MCF 10A (cell line): ENCODE results near the gene GTF3C4. TPM values are rescaled to one million over a fixed set of nuclear protein-coding genes. Genes with fewer than 3 reads are reported as not detected.

Source experiments
- BruUV-seq: library from RNA; stranded (reverse); fragments of 400-500 nt; replicated peaks from 2 replicates; lab custom pipeline; 2021; lab: Mats Ljungman, UMichigan
- CTCF ChIA-PET: fragments of 300-600 bp; sonication (Branson Sonifier 250); formaldehyde crosslinking; extraction: SDS; loops from one replicate; lab custom pipeline; 2021; ENCODE audit warnings: antibody characterized with exemption, inconsistent platforms; lab: Yijun Ruan, JAX
- POLR2A ChIA-PET: fragments of 300-600, 350-650 bp; sonication (Branson Sonifier 250); formaldehyde crosslinking; extraction: SDS; loops from one replicate; lab custom pipeline; 2020; ENCODE audit warnings: antibody characterized with exemption, inconsistent platforms; lab: Yijun Ruan, JAX
- DNase-seq: peaks from one replicate; pipeline ENCODE4 v3.0.0-alpha.2; 2018; ENCODE audit not compliant: unreplicated experiment
- H3K27ac Mint-ChIP-seq: one replicate; pipeline ENCODE4 v1.8.0; 2022; ENCODE audit warnings: mild to moderate bottlenecking, low read depth, mixed read lengths; ENCODE audit not compliant: unreplicated experiment
- H3K27me3 Mint-ChIP-seq: one replicate; pipeline ENCODE4 v1.8.0; 2022; ENCODE audit warnings: mixed read lengths; ENCODE audit not compliant: insufficient read depth, unreplicated experiment
- H3K36me3 Mint-ChIP-seq: one replicate; pipeline ENCODE4 v1.8.0; 2022; ENCODE audit warnings: mild to moderate bottlenecking, moderate library complexity, mixed read lengths; ENCODE audit not compliant: insufficient read depth, unreplicated experiment
- H3K4me1 Mint-ChIP-seq: one replicate; pipeline ENCODE4 v1.8.0; 2022; ENCODE audit warnings: mixed read lengths; ENCODE audit not compliant: insufficient read depth, unreplicated experiment
- H3K4me3 Mint-ChIP-seq: one replicate; pipeline ENCODE4 v1.8.0; 2022; ENCODE audit warnings: mild to moderate bottlenecking, moderate library complexity, mixed read lengths; ENCODE audit not compliant: unreplicated experiment
- H3K9me3 Mint-ChIP-seq: one replicate; pipeline ENCODE4 v1.8.0; 2022; ENCODE audit warnings: mixed read lengths; ENCODE audit not compliant: unreplicated experiment
- intact Hi-C: fragments of 100-400 bp; cut with micrococcal nuclease; formaldehyde crosslinking; loops from 2 replicates; pipeline ENCODE4 v1.14.1; 2022
- total RNA-seq: library from RNA; stranded (reverse); gene quantifications from 2 replicates; pipeline ENCODE4 v1.2.3, GENCODE V29; 2022
- TF ChIP-seq, protein P1 (sequence below): fragments of 200-600 bp; IDR thresholded peaks from one replicate; pipeline ENCODE4 v1.8.0; 2022; ENCODE audit warnings: antibody characterized with exemption, mild to moderate bottlenecking; ENCODE audit not compliant: unreplicated experiment

The GTF3C4 gene
- total RNA-seq, 1 experiment from 2014 or later: 18.3 TPM

DNA sequence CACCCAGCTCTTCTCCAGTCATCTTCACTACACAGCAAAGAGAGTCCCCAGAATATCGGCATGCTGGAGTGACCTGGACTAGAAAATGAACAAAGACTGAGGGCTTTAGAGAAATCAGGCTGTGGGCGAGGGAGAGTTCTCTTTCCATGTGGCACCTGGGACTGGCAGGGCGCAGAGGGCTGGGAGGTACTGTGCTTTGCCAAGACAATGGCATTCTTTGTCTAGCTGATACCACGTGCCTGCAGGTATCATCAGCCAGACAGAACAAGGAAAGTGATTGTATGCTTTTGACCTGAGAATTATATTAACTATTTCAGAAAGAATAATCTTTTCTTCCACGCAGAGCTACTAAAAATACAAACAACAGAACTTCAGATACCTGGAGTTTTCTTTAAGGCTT, 30.9 kb upstream of the GTF3C4 start:
- intact Hi-C loops: no loop called here
- Mint-ChIP-seq H3K36me3 (peaks cover 54% of the 10 kb centered on the region), H3K27me3 (no peaks in the 10 kb centered on the region), H3K9me3 (no peaks in the 10 kb centered on the region), H3K27ac (no peak overlapping the region), H3K4me3 (no peak overlapping the region), H3K4me1 (no peaks in the 10 kb centered on the region)
- TF ChIP-seq, protein P1, sequence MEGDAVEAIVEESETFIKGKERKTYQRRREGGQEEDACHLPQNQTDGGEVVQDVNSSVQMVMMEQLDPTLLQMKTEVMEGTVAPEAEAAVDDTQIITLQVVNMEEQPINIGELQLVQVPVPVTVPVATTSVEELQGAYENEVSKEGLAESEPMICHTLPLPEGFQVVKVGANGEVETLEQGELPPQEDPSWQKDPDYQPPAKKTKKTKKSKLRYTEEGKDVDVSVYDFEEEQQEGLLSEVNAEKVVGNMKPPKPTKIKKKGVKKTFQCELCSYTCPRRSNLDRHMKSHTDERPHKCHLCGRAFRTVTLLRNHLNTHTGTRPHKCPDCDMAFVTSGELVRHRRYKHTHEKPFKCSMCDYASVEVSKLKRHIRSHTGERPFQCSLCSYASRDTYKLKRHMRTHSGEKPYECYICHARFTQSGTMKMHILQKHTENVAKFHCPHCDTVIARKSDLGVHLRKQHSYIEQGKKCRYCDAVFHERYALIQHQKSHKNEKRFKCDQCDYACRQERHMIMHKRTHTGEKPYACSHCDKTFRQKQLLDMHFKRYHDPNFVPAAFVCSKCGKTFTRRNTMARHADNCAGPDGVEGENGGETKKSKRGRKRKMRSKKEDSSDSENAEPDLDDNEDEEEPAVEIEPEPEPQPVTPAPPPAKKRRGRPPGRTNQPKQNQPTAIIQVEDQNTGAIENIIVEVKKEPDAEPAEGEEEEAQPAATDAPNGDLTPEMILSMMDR: no peak
- no peak for DNase-seq
- no TSS peak for BruUV-seq
- CTCF ChIA-PET: interaction anchor here (1.0 kb wide), 1 partner anchor 35 kb away, joined by 3 read pairs; no protein-coding TSS in a partner anchor
- POLR2A ChIA-PET: no interaction called here

DNA sequence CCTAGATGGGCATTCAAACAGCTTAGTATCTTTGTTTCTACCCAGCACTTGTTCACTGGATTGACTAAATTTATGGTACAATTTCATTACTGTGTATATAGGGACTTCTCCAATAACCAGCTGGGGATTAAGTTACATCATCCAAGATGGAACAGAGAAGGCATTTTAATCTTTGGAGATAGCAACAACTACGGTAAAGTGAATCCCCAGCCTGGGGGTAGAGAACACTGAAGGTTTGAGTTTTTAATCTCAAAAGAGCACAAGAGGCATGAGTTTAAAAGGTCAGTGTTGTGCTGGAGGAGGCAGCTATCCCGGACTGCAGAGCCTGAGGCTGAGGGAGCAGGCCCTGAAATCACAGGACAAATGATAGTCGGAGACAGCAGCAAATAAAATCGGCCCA, 29.0 kb upstream of the GTF3C4 start:
- ChIA-PET POLR2A (interaction anchor here (1.4 kb wide), 1 partner anchor 9 kb away, joined by 3 read pairs; no protein-coding TSS in a partner anchor), CTCF (interaction anchor here (0.6 to 1.8 kb wide), 2 partner anchors 9 to 39 kb away, joined by 4 read pairs; no protein-coding TSS in a partner anchor)
- no TSS peak for BruUV-seq
- intact Hi-C loops: no loop called here
- Mint-ChIP-seq H3K27me3 (no peaks in the 10 kb centered on the region), H3K9me3 (no peaks in the 10 kb centered on the region), H3K4me3 (no peak overlapping the region), H3K27ac (no peak overlapping the region), H3K36me3 (peaks cover 65% of the 10 kb centered on the region), H3K4me1 (no peaks in the 10 kb centered on the region)
- DNase-seq: no peak
- TF ChIP-seq, protein P1: no peak

DNA sequence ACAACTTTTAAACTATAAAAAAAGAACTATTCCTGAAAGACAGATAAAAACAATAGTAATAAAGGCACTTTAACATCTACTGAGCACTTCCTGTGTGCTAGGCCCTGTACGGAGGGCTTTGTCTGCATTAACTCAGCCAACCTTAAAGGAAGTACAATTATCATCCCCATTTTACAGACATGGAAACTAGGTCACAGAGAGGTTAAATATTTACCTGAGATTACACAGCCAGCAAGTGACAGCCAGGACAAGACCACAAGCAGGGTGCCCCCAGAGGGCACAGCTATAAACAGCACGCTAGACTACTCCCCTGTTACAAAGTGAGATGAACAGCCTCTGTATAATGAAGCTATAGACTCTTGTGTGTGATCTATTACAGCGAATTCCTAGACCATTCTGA, 26.0 kb upstream of the GTF3C4 start:
- Mint-ChIP-seq H3K4me1 (no peaks in the 10 kb centered on the region), H3K9me3 (no peaks in the 10 kb centered on the region), H3K27ac (no peak overlapping the region), H3K4me3 (no peak overlapping the region), H3K36me3 (peaks cover 77% of the 10 kb centered on the region), H3K27me3 (no peaks in the 10 kb centered on the region)
- DNase-seq: no peak
- intact Hi-C loops: no loop called here
- ChIA-PET POLR2A (interaction anchor here (0.7 to 2.4 kb wide), 3 partner anchors 8 to 125 kb away, joined by 3 to 10 read pairs (median 3); partner anchors contain the start of genes DDX31 and GTF3C4), CTCF (interaction anchor here (1.1 to 1.3 kb wide), 2 partner anchors 10 to 13 kb away, joined by 3 read pairs; no protein-coding TSS in a partner anchor)
- no TSS peak for BruUV-seq
- TF ChIP-seq, protein P1: no peak

DNA sequence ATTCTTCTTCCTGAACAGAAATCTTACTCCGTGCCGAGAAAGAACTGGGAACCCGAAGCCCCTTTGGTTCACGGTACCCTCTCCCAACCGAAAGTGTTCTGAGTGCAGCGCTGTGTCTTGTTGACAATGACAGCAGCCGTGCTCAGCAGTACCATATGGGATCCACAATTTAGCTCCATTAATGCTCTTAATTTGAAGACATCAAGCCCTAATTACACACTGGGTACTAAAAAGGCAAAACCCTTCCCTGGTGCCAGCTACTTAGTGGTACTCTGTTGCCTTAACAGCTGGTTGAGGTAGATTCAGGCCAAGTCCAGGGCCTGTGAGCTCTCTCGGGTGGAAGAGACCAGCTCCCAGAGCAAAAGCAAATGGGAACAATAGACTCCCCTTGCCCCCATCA, 25.0 kb upstream of the GTF3C4 start:
- BruUV-seq: no TSS peak
- ChIA-PET POLR2A (interaction anchor here (2.4 kb wide), 1 partner anchor 25 kb away, joined by 10 read pairs; the partner anchor contains the start of genes DDX31 and GTF3C4), CTCF (interaction anchor here (1.2 to 1.3 kb wide), 2 partner anchors 9 to 138 kb away, joined by 3 read pairs; no protein-coding TSS in a partner anchor)
- Mint-ChIP-seq H3K4me3 (no peak overlapping the region), H3K4me1 (no peaks in the 10 kb centered on the region), H3K36me3 (peaks cover 78% of the 10 kb centered on the region), H3K27ac (no peak overlapping the region), H3K9me3 (no peaks in the 10 kb centered on the region), H3K27me3 (no peaks in the 10 kb centered on the region)
- intact Hi-C loops: no loop called here
- DNase-seq: no peak
- TF ChIP-seq, protein P1: no peak
